Measurements from ENCODE around the gene SSMEM1. TPM values are rescaled to one million over a fixed set of nuclear protein-coding genes. Genes with fewer than 3 reads are reported as not detected.

The SSMEM1 gene
- total RNA-seq, 1 donor from 2014 or later: not detected

DNA sequence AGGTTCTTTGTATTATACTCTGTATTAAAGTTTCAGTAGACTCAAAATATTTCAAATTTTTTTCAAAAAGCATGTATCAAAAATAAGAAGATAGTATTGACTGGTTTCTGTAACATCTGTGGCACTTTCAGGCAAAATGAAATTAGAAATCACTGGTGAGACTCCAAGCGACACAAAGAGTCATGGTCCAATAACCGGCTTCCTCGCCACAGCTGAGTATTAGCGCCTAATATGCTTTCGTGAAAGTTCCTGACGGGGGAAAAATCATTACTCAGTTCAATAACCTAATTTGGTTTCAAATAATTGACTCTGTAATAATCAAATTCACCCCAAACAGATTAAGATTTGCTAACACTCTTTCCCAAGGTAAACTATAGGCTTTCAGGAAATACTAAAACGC, 15.9 kb upstream of the SSMEM1 start:
- H3K27me3 ChIP-seq: no peaks in the 10 kb centered on the region
- no peak overlapping the region for H3K4me3 ChIP-seq
- no peak overlapping the region for H3K27ac Mint-ChIP-seq
- H3K36me3 Mint-ChIP-seq: peaks cover 34% of the 10 kb centered on the region
- no peak for DNase-seq (ENCODE audit: low spot score)
- TF ChIP-seq CTCF (IDR thresholded peaks at IDR 0.05): no peak
- TF ChIP-seq EZH2phosphoT487 (IDR thresholded peaks at IDR 0.05): no peak
- TF ChIP-seq EZH2 (IDR thresholded peaks at IDR 0.05): no peak
- no peaks in the 10 kb centered on the region for H3K9me3 ChIP-seq (ENCODE audit: low read depth)
- H3K27me3 Mint-ChIP-seq (ENCODE audit: insufficient read depth, low read depth): peaks cover 2% of the 10 kb centered on the region
- no peak overlapping the region for H3K4me3 Mint-ChIP-seq
- no peaks in the 10 kb centered on the region for H3K9me3 Mint-ChIP-seq
- no peak overlapping the region for H3K4me2 ChIP-seq
- no peaks in the 10 kb centered on the region for H3K79me2 ChIP-seq (ENCODE audit: low read depth)
- H2AFZ ChIP-seq (replicated peaks): no peak overlapping the region
- no peaks in the 10 kb centered on the region for H3K4me1 Mint-ChIP-seq
- H3K4me1 ChIP-seq: no peaks in the 10 kb centered on the region
- H3F3A ChIP-seq (ENCODE audit: low read depth): no peaks in the 10 kb centered on the region
- H3K36me3 ChIP-seq: peaks cover 31% of the 10 kb centered on the region
- H3K9ac ChIP-seq: no peak overlapping the region
- H4K20me1 ChIP-seq (ENCODE audit: low read depth): no peaks in the 10 kb centered on the region
- H3K27ac ChIP-seq: no peak overlapping the region

DNA sequence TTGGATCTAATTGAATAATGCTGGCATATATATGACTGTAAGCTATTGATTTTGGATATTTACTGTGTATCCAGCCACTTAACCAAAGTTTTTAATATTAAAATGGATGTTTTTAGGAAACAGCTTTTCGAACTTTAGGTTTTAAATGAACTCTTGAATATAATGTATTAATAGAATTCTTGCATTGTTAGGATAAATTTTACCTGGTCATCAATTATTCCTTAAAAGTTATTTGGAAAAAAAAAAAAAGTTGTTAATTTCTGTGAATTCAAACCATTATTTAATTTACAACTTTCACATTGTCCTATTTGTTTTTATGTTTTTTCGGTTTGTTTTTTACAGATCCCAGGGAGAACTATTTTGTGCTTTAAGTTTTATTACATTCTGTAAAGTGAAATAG, 12.3 kb upstream of the SSMEM1 start:
- Histone ChIP-seq H3K4me1 (no peaks in the 10 kb centered on the region), H3K27ac (no peak overlapping the region), H3K4me2 (no peak overlapping the region), H3K9ac (no peak overlapping the region), H3K9me3 (ENCODE audit: low read depth) (no peaks in the 10 kb centered on the region), H3K4me3 (no peak overlapping the region), H3K36me3 (peaks cover 42% of the 10 kb centered on the region), H3K27me3 (no peaks in the 10 kb centered on the region), H3F3A (ENCODE audit: low read depth) (no peaks in the 10 kb centered on the region), H3K79me2 (ENCODE audit: low read depth) (peaks cover 4% of the 10 kb centered on the region), H4K20me1 (ENCODE audit: low read depth) (no peaks in the 10 kb centered on the region), H2AFZ (replicated peaks) (no peak overlapping the region)
- H3K27ac Mint-ChIP-seq: no peak overlapping the region
- TF ChIP-seq EZH2 (IDR thresholded peaks at IDR 0.05): no peak
- no peak for TF ChIP-seq CTCF (IDR thresholded peaks at IDR 0.05)
- TF ChIP-seq EZH2phosphoT487 (IDR thresholded peaks at IDR 0.05): no peak
- H3K36me3 Mint-ChIP-seq: peaks cover 36% of the 10 kb centered on the region
- peaks cover 2% of the 10 kb centered on the region for H3K27me3 Mint-ChIP-seq (ENCODE audit: insufficient read depth, low read depth)
- H3K4me3 Mint-ChIP-seq: no peak overlapping the region
- DNase-seq (ENCODE audit: low spot score): no peak
- no peaks in the 10 kb centered on the region for H3K4me1 Mint-ChIP-seq
- no peaks in the 10 kb centered on the region for H3K9me3 Mint-ChIP-seq

DNA sequence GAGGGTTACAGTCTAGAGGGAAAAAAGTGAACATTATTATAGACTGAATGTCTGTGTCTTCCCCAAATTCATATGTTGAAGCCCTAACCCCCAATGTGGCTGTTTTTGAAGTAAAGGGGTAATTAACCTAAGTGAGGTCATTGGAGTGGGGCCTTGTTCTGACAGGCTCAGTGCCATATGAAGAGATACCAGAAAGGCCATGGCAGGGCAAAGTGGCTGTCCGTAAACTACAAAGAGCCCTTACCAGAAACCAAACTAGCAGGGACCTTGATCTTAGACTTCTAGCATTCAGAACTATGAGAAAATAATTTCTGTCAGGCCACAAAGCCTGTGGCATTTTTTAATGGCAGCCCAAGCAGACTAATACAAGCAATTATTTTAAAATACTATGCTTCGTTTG, 11.2 kb upstream of the SSMEM1 start:
- no peaks in the 10 kb centered on the region for H3K9me3 Mint-ChIP-seq
- Histone ChIP-seq H3K9ac (no peak overlapping the region), H3K4me1 (no peaks in the 10 kb centered on the region), H3K4me3 (no peak overlapping the region), H3K27ac (no peak overlapping the region), H4K20me1 (ENCODE audit: low read depth) (no peaks in the 10 kb centered on the region), H3K36me3 (peaks cover 43% of the 10 kb centered on the region), H3K4me2 (no peak overlapping the region), H3K79me2 (ENCODE audit: low read depth) (peaks cover 7% of the 10 kb centered on the region), H3K9me3 (ENCODE audit: low read depth) (no peaks in the 10 kb centered on the region), H2AFZ (replicated peaks) (no peak overlapping the region), H3K27me3 (no peaks in the 10 kb centered on the region), H3F3A (ENCODE audit: low read depth) (no peaks in the 10 kb centered on the region)
- H3K27ac Mint-ChIP-seq: no peak overlapping the region
- DNase-seq (ENCODE audit: low spot score): no peak
- peaks cover 2% of the 10 kb centered on the region for H3K27me3 Mint-ChIP-seq (ENCODE audit: insufficient read depth, low read depth)
- no peak overlapping the region for H3K4me3 Mint-ChIP-seq
- TF ChIP-seq EZH2phosphoT487 (IDR thresholded peaks at IDR 0.05) (no peak), CTCF (IDR thresholded peaks at IDR 0.05) (no peak), EZH2 (IDR thresholded peaks at IDR 0.05) (no peak)
- H3K4me1 Mint-ChIP-seq: no peaks in the 10 kb centered on the region
- H3K36me3 Mint-ChIP-seq: peaks cover 43% of the 10 kb centered on the region

Measured in neural progenitor cell (in vitro differentiated cells).